ENCODE results near the gene NFS1. TPM values are rescaled to one million over a fixed set of nuclear protein-coding genes. Genes with fewer than 3 reads are reported as not detected.
A peak's percentile ranks its signal among the peaks of the same experiment; 100 is the strongest.

NFS1 gene
- polyA plus RNA-seq, 2 of the 4 experiments (the other 2 are of a cell fraction): 44.0 to 50.5 TPM

DNA sequence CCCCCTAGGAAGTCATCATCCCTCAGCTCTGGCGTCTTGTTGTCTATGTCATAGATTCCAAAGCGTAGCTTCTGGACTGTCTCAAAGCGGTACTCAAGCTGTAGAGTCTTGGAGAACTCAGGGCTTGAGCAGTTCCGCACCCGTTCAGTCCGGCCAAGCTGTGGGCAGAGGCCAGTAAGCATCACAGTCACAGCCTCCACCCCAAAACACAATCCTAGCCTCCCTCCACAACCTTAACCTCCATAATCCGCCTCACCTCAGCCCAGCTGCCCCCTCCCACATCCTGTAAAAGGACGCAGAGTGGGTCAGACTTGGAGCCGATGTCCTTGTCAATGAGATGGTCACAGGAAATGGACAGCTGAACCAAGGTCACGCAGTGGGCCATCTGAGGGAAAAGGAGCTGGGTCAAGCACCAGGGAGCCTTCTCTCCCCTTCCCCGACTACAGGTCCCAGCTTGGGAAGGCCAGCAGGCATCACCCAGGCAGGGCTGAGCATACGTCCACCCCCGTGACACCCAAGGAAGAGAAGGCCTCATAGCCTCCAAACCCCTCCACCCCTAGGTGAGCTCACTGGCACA, 66.5 kb downstream of the NFS1 start (continued):
- TF ChIP-seq, protein P1, sequence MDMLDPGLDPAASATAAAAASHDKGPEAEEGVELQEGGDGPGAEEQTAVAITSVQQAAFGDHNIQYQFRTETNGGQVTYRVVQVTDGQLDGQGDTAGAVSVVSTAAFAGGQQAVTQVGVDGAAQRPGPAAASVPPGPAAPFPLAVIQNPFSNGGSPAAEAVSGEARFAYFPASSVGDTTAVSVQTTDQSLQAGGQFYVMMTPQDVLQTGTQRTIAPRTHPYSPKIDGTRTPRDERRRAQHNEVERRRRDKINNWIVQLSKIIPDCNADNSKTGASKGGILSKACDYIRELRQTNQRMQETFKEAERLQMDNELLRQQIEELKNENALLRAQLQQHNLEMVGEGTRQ (IDR thresholded peaks at IDR 0.05): no peak
- TF ChIP-seq ZNF302 (CRISPR knock-in tag; IDR thresholded peaks at IDR 0.05) (no peak), RFX5 (IDR thresholded peaks at IDR 0.05) (no peak)

DNA sequence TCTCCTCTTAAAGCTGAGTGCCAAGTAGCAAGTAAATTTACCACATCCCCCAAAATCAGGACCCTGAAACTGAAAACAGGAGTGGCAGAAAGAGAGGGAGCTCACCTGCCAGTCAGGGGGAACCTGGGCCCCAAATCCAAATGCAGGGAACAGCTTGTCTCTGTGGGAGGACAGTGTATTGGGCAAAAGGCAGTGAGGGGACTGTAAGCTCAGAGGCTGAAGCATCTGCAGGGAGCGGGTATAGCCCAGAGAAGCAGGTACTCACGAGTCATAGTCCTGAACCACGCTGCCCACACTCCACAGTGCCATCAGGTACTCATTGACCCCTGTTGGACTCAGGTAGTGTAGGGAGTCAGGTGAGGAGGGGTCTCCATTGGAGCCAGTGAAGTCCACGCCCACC, 68.5 kb downstream of the NFS1 start:
- no peak overlapping the region for H3K27ac ChIP-seq
- ChIA-PET CTCF (interaction anchor here (1.2 to 4.8 kb wide), 2 partner anchors 11 to 167 kb away, joined by 3 to 73 read pairs; no protein-coding TSS in a partner anchor), POLR2A (interaction anchor here (1.7 kb wide), 1 partner anchor 11 kb away, joined by 5 read pairs; no protein-coding TSS in a partner anchor)
- no peak overlapping the region for H3K4me3 ChIP-seq
- H3K9me3 ChIP-seq: no peaks in the 10 kb centered on the region
- WGBS (ENCODE audit: missing lambda C conversion rate): 92% methylated on average over 4 of the region's 4 CpGs
- ATAC-seq (peak in 1 of 2 experiments; percentile 16; a peak in 2 of 6 replicates), DNase-seq (ENCODE audit: low read depth in 1 of 2, low spot score in 1 of 2) (no peak), FAIRE-seq (no peak)
- no peak overlapping the region for H3K4me2 ChIP-seq
- no peak for TF ChIP-seq EP300 (IDR thresholded peaks at IDR 0.05)
- TF ChIP-seq CHD2 (IDR thresholded peaks at IDR 0.05; ENCODE audit: low read length, partially characterized antibody): no peak
- TF ChIP-seq TP53 (CRISPR knock-in tag; IDR thresholded peaks at IDR 0.05): no peak
- TF ChIP-seq, protein P2, sequence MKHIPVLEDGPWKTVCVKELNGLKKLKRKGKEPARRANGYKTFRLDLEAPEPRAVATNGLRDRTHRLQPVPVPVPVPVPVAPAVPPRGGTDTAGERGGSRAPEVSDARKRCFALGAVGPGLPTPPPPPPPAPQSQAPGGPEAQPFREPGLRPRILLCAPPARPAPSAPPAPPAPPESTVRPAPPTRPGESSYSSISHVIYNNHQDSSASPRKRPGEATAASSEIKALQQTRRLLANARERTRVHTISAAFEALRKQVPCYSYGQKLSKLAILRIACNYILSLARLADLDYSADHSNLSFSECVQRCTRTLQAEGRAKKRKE (CRISPR knock-in tag; IDR thresholded peaks at IDR 0.05; ENCODE audit: low read depth): no peak
- no peak for TF ChIP-seq JUN (IDR thresholded peaks at IDR 0.05)
- TF ChIP-seq RAD21 (conservative IDR thresholded peaks at IDR 0.05 in 1 of 2, IDR thresholded peaks at IDR 0.05 in 1 of 2): no peak
- H3K4me1 ChIP-seq: peaks cover 5% of the 10 kb centered on the region; the same call in 2 of the 3 replicates

DNA sequence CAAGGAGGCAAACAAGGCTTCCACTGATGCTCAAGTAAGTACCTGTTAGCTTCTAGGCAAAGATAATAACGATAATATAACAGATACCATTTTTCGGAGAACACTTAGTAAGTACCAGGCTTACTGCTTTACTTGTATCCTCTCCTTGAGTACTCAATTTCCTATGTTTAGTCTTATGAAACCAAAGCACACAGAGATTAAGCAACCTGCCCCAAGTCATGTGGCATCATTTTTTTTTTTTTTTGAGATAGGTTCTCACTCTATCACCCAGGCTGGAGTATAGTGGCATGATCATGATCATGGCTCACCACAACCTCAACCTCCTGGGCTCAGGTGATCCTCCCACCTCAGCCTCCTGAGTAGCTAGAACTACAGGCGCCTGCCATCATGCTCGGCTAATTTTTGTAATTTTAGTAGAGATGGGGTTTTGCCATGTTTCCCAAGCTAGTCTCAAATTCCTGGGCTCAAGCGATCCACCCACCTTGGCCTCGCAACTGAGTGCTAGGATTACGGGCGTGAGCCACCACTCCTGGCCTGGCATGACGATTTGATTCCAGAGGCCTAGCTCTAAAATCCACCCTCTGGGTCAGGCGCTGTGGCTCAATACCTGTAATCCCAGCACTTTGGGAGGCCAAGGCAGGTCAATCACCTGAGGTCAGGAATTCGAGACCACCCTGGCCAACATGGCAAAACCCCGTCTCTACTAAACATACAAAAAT, 69.6 kb downstream of the NFS1 start:
- H3K4me2 ChIP-seq: no peak overlapping the region
- no peak overlapping the region for H3K4me3 ChIP-seq
- DNase-seq (ENCODE audit: low read depth in 1 of 2, low spot score in 1 of 2) (no peak), ATAC-seq (peak in 1 of 2 experiments; percentile 46; a peak in 1 of 6 replicates), FAIRE-seq (no peak)
- TF ChIP-seq ZNF302 (CRISPR knock-in tag; IDR thresholded peaks at IDR 0.05) (no peak), CEBPB (IDR thresholded peaks at IDR 0.05) (peak; percentile 5 to 31; a peak in 1 of 4 replicates)
- POLR2A ChIA-PET: interaction anchor here (0.5 to 1.7 kb wide), 2 partner anchors 10 to 95 kb away, joined by 3 to 5 read pairs; no protein-coding TSS in a partner anchor
- peaks cover 8% of the 10 kb centered on the region; the same call in 2 of the 3 replicates for H3K4me1 ChIP-seq
- H3K9me3 ChIP-seq: no peaks in the 10 kb centered on the region
- CTCF ChIA-PET: interaction anchor here (0.6 to 4.8 kb wide), 3 partner anchors 10 to 1280 kb away, joined by 3 to 73 read pairs (median 4); no protein-coding TSS in a partner anchor
- no peak overlapping the region for H3K27ac ChIP-seq
- WGBS (ENCODE audit: missing lambda C conversion rate): 90% methylated on average over 12 of the region's 12 CpGs

DNA sequence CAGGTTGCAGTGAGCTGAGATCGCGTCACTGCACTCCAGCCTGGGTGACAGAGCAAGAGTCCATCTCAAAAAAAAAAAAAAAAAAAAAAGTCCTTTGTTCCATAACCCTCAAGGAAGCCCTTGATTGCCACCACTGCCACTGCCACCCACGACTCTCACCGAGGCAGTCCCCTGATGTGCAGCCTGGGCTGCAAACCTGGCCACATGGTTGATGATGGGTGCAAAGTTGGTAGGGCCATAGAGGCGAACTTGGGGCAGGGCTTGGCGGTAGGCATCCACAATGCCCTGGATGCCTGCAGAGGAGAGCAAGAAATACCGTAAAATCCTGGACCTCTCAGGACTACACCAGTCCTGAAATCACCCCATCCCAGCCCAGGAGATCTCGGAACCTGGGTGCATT, 72.0 kb downstream of the NFS1 start:
- Histone ChIP-seq H3K4me2 (no peak overlapping the region), H3K9me3 (no peaks in the 10 kb centered on the region), H3K4me1 (peaks cover 8% of the 10 kb centered on the region; the same call in 2 of the 3 replicates), H3K27ac (no peak overlapping the region), H3K4me3 (no peak overlapping the region)
- FAIRE-seq (no peak), DNase-seq (ENCODE audit: low read depth in 1 of 2, low spot score in 1 of 2) (no peak), ATAC-seq (no peak)
- ChIA-PET POLR2A (no interaction called here), CTCF (interaction anchor here (1.0 to 1.1 kb wide), 2 partner anchors 8 to 11 kb away, joined by 3 read pairs; no protein-coding TSS in a partner anchor)
- WGBS (ENCODE audit: missing lambda C conversion rate): 96% methylated on average over 8 of the region's 8 CpGs
- TF ChIP-seq EHF (CRISPR knock-in tag; IDR thresholded peaks at IDR 0.05) (no peak), RARB (CRISPR knock-in tag; IDR thresholded peaks at IDR 0.05) (no peak), ESRRA (IDR thresholded peaks at IDR 0.05; ENCODE audit: borderline replicate concordance, low read length) (no peak), GATA3 (IDR thresholded peaks at IDR 0.05; ENCODE audit: borderline replicate concordance) (no peak), POLR2A (IDR thresholded peaks at IDR 0.05; ENCODE audit: low read length) (no peak), BHLHE40 (IDR thresholded peaks at IDR 0.05; ENCODE audit: low read depth, low read length) (no peak), KDM5A (IDR thresholded peaks at IDR 0.05) (no peak), MYC (IDR thresholded peaks at IDR 0.05; ENCODE audit: borderline replicate concordance, low read length) (no peak), MAFK (IDR thresholded peaks at IDR 0.05; ENCODE audit: partially characterized antibody) (no peak), RNF2 (IDR thresholded peaks at IDR 0.05; ENCODE audit: borderline replicate concordance, low read depth) (no peak), TP53 (CRISPR knock-in tag; IDR thresholded peaks at IDR 0.05) (no peak), NFE2L2 (conservative IDR thresholded peaks at IDR 0.05; ENCODE audit: low read length) (no peak), HOXB13 (CRISPR knock-in tag; IDR thresholded peaks at IDR 0.05; ENCODE audit: low read depth) (no peak), MAZ (IDR thresholded peaks at IDR 0.05; ENCODE audit: borderline replicate concordance, low read depth, low read length) (no peak)
- TF ChIP-seq, protein P3, sequence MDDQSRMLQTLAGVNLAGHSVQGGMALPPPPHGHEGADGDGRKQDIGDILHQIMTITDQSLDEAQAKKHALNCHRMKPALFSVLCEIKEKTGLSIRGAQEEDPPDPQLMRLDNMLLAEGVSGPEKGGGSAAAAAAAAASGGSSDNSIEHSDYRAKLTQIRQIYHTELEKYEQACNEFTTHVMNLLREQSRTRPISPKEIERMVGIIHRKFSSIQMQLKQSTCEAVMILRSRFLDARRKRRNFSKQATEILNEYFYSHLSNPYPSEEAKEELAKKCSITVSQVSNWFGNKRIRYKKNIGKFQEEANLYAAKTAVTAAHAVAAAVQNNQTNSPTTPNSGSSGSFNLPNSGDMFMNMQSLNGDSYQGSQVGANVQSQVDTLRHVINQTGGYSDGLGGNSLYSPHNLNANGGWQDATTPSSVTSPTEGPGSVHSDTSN (IDR thresholded peaks at IDR 0.05): no peak
- TF ChIP-seq, protein P4, sequence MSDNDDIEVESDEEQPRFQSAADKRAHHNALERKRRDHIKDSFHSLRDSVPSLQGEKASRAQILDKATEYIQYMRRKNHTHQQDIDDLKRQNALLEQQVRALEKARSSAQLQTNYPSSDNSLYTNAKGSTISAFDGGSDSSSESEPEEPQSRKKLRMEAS (IDR thresholded peaks at IDR 0.05): no peak
